ENCODE measurements around the gene ARL14EP.

Gene ARL14EP

DNA sequence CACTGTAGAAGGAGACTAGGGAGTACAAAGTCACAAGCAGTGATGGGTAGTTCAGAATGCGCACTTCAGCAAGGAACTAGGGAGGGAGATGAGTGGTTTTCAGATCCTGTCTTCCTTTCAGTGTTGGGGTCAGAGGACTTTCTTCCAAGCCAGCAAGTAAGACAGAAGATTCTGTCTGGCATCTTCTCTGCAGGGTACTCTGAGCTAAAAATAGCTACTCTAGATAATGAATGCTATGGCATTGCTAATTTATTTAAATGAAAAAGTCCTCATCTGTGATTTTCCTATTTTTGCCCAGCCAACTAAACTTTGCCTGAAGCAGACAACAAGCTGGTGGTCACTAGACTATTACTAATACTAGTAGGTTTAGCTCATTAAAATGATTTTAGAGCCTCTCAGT lies 18.3 kb upstream of the ARL14EP start:
- H3K27me3 ChIP-seq (ENCODE audit: insufficient read depth, low read depth, severe bottlenecking): no peaks in the 10 kb centered on the region

DNA sequence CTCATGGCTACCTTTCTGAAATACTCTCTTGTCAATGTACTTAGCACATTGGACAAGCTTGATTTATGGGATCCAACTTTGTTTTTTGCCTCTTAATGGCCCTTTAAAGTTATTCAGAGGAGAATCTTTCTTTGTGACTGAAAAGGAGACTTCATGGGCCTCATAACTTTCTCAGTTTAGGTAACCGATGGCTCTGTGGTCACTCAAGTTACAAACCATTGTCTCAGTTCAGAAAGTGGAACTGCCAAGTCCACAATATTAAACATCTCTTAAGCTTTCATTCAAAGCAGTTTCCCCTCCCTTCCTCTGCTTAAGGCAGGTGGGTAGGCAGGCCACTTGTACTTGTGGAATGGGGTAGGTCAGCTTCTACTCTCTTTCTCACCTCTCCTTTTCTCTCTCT lies 12.3 kb upstream of the ARL14EP start:
- no peak overlapping the region for H3K27ac ChIP-seq
- TF ChIP-seq, protein P1, sequence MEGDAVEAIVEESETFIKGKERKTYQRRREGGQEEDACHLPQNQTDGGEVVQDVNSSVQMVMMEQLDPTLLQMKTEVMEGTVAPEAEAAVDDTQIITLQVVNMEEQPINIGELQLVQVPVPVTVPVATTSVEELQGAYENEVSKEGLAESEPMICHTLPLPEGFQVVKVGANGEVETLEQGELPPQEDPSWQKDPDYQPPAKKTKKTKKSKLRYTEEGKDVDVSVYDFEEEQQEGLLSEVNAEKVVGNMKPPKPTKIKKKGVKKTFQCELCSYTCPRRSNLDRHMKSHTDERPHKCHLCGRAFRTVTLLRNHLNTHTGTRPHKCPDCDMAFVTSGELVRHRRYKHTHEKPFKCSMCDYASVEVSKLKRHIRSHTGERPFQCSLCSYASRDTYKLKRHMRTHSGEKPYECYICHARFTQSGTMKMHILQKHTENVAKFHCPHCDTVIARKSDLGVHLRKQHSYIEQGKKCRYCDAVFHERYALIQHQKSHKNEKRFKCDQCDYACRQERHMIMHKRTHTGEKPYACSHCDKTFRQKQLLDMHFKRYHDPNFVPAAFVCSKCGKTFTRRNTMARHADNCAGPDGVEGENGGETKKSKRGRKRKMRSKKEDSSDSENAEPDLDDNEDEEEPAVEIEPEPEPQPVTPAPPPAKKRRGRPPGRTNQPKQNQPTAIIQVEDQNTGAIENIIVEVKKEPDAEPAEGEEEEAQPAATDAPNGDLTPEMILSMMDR (IDR thresholded peaks at IDR 0.05; ENCODE audit: low read depth, low read length): no peak
- no peak for DNase-seq
- H3K4me3 ChIP-seq (ENCODE audit: low read depth, low read length): no peak overlapping the region
- H3K36me3 ChIP-seq: no peaks in the 10 kb centered on the region
- peaks cover 4% of the 10 kb centered on the region for H3K9me3 ChIP-seq (ENCODE audit: severe bottlenecking)
- H3K27me3 ChIP-seq (ENCODE audit: insufficient read depth, low read depth, severe bottlenecking): no peaks in the 10 kb centered on the region

More for the DNA sequence above, 18.3 kb upstream of the ARL14EP start:
- TF ChIP-seq, protein P1 (IDR thresholded peaks at IDR 0.05; ENCODE audit: low read depth, low read length): no peak
- Histone ChIP-seq H3K4me3 (ENCODE audit: low read depth, low read length) (no peak overlapping the region), H3K36me3 (no peaks in the 10 kb centered on the region), H3K27ac (no peak overlapping the region), H3K9me3 (ENCODE audit: severe bottlenecking) (no peaks in the 10 kb centered on the region)
- no peak for DNase-seq

DNA sequence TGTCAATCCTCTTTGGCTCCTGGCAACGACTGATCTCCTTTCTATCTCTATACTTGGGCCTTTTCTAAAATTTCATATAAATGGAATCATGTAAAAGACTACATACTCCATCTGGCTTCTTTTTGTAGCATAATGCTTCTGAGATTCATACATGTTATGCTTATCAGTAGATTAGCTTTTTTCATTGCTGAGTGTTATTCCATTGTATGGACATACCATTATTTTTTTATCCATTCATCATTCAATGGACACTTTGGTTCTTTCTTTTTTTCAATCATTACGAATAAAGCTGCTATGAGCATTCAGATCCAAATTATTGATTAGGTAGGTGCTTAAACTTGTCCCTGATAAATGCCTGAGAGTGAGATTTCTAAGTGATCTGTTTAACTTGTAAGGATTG lies 11.7 kb upstream of the ARL14EP start:
- no peaks in the 10 kb centered on the region for H3K27me3 ChIP-seq (ENCODE audit: insufficient read depth, low read depth, severe bottlenecking)
- H3K27ac ChIP-seq: no peak overlapping the region
- peaks cover 4% of the 10 kb centered on the region for H3K9me3 ChIP-seq (ENCODE audit: severe bottlenecking)
- TF ChIP-seq, protein P1 (IDR thresholded peaks at IDR 0.05; ENCODE audit: low read depth, low read length): no peak
- no peak for DNase-seq
- H3K36me3 ChIP-seq: no peaks in the 10 kb centered on the region
- no peak overlapping the region for H3K4me3 ChIP-seq (ENCODE audit: low read depth, low read length)

DNA sequence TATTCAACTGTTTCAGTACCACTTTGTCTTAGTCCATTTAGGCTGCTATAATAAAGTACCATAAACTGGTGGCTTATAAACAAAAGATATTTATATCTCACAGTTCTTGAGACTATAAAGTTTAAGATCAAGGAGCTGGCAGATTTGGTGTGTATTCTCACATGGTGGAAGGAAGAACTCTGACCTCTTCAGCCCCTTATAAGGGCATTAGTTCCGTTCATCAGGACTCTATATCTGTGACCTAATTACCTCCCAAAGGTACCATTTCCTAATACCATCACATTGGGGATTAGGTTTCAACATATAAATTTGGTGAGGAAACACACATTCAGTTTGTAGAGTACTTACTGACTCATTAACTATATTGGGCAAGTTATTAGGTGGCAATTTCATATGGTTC lies 10.7 kb upstream of the ARL14EP start:
- TF ChIP-seq, protein P1 (IDR thresholded peaks at IDR 0.05; ENCODE audit: low read depth, low read length): no peak

DNA sequence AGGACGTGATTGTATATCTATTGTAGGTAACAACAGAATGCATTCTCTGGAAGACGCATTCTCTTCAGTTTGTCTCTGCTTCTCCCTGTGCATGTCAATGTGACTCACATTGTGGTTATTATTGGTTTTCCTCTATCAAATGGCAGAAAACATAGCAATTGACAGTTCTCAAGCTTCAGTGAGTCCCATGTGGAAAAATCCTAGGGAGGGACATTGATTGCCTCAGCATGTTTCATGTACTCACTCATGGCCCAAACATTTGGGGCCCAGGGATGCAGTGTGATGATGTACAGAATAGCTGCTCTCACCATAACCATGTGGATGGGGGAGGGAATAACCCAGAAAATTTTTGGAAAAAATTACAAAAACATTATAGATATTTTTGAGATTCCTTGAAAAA lies 9.3 kb upstream of the ARL14EP start:
- Histone ChIP-seq H3K27me3 (ENCODE audit: insufficient read depth, low read depth, severe bottlenecking) (no peaks in the 10 kb centered on the region), H3K4me3 (ENCODE audit: low read depth, low read length) (no peak overlapping the region), H3K36me3 (no peaks in the 10 kb centered on the region), H3K27ac (no peak overlapping the region), H3K9me3 (ENCODE audit: severe bottlenecking) (peaks cover 4% of the 10 kb centered on the region)
- no peak for DNase-seq
- TF ChIP-seq, protein P1 (IDR thresholded peaks at IDR 0.05; ENCODE audit: low read depth, low read length): no peak

More for the DNA sequence above, 10.7 kb upstream of the ARL14EP start:
- Histone ChIP-seq H3K36me3 (no peaks in the 10 kb centered on the region), H3K27me3 (ENCODE audit: insufficient read depth, low read depth, severe bottlenecking) (no peaks in the 10 kb centered on the region), H3K27ac (no peak overlapping the region), H3K9me3 (ENCODE audit: severe bottlenecking) (peaks cover 4% of the 10 kb centered on the region), H3K4me3 (ENCODE audit: low read depth, low read length) (no peak overlapping the region)
- no peak for DNase-seq

DNA sequence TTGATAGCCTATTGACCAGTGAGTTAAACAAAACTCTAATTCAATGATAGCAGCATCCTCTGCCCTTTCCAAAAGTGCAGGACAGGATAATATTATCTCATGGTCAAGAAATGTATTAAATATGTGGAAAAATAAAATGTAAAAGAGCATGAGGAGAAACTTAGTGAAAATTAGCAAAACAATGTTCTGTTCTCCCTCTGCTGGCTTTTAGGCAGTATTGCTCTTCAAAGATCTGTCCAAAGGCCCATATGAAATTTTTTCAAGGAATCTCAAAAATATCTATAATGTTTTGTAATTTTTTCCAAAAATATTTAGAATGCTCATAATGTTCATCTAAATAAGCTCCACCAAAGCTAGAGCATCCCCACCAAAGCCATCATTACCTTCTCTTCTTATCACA lies 8.3 kb upstream of the ARL14EP start:
- no peak overlapping the region for H3K4me3 ChIP-seq (ENCODE audit: low read depth, low read length)
- DNase-seq: no peak
- H3K27me3 ChIP-seq (ENCODE audit: insufficient read depth, low read depth, severe bottlenecking): no peaks in the 10 kb centered on the region
- H3K9me3 ChIP-seq (ENCODE audit: severe bottlenecking): peaks cover 4% of the 10 kb centered on the region
- H3K27ac ChIP-seq: no peak overlapping the region
- TF ChIP-seq, protein P1 (IDR thresholded peaks at IDR 0.05; ENCODE audit: low read depth, low read length): peak; percentile 31; the same call in 1 of the 2 replicates
- no peaks in the 10 kb centered on the region for H3K36me3 ChIP-seq

Data from WERI-Rb-1 (cell line).